Choroid plexus epithelial cell (primary cell): ENCODE data around the gene FHOD1.

Experiments used
- DNase-seq: peaks from one replicate; pipeline ENCODE4 v3.0.0-alpha.2; 2010; ENCODE audit warnings: low read depth
- H3K4me3 ChIP-seq: 2 replicates; pipeline ENCODE4 v1.5.1; 2011; ENCODE audit warnings: low read depth, mild to moderate bottlenecking, control low read depth, low read length, moderate library complexity
- CTCF ChIP-seq: conservative IDR thresholded peaks from 2 replicates; pipeline ENCODE4 v1.5.1; 2011; ENCODE audit warnings: low read depth, mild to moderate bottlenecking, control low read depth, inconsistent platforms, low read length, moderate library complexity

Gene FHOD1

DNA sequence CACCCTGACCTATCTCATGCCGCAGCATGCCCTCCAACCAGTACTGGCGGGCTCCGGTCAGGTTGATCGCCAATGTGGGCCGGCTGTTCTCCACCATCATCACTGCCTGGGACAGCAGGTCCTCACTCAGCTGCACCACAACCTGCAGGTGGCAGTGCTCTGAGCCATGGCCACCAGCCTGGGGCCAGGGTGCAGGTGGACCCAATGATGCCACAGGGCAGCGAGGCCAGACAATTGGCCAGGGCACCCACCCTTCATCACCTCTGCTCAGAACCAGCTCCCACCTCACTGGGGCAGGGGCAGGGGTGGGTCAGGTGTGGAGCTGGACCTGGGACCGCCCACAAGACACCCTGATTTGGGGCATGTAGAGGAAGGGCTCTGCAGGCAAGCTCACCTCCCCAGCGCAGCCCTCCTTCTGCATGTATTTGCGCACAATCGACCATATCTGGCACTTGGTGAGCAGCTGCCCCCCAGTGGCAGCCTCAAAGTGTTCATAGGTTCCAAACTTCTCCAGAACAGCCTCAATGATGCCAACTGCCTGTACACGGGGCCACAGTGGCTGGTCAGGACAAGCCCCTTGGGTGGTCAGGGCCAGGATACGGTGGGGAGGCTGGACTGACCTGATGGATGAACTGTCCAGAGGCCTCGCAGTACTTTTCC, 67.7 kb downstream of the FHOD1 start:
- no peak for DNase-seq
- H3K4me3 ChIP-seq: no peak overlapping the region
- TF ChIP-seq CTCF: peak; percentile 37
